Measurements from ENCODE around the gene PEX11G.

PEX11G gene

DNA sequence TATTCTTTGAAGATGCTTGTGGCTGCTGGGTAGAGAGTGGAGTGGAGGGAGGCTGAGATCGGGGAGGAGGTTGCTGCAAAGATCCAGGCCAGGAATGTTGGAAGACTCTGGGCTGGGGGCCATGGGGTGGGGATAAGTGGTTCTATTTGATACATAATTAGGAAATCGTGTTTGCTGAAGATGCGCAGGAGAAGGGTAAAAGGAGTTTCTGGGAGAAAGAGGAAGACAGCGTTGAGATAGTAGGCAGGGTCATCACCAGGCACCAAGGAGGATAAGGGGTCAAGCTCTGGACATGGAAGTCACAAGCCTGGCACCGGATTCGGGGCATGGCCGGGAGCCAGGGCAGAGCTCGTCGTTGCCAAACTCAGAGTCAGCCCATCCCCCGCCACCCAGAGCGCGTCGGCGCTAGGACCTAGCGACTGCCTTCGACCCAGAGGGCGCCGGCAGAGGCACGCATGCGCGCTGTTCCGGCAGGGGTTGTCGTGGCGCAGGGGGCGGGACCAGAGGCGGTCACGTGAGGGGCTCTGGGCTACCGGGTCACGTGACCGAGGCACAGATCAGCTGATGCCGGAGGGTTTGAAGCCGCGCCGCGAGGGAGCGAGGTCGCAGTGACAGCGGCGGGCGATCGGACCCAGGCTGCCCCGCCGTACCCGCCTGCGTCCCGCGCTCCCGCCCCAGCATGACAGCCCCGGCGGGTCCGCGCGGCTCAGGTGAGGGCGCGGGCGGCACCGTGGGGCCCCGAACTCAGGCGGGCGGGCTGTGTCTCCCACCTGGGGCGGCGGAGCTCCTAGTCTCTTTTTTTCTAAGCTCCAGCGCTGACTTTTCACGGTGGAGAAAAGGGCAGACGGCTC, 33.5 kb upstream of the PEX11G start, which contains the start of gene MCOLN1:
TSS of gene MCOLN1 (plus strand) at position 553 of the 851 bp plus-strand sequence. CDS start at position 680, 127 bp downstream.
- in situ Hi-C loops (cut with MboI; ENCODE audit: low sequenced_read_pairs) = no loop called here

GRCh38 chr19:7521551-7522071, 32.8 kb upstream of the PEX11G start:
- in situ Hi-C loops (cut with MboI; ENCODE audit: low sequenced_read_pairs) = no loop called here

DNA sequence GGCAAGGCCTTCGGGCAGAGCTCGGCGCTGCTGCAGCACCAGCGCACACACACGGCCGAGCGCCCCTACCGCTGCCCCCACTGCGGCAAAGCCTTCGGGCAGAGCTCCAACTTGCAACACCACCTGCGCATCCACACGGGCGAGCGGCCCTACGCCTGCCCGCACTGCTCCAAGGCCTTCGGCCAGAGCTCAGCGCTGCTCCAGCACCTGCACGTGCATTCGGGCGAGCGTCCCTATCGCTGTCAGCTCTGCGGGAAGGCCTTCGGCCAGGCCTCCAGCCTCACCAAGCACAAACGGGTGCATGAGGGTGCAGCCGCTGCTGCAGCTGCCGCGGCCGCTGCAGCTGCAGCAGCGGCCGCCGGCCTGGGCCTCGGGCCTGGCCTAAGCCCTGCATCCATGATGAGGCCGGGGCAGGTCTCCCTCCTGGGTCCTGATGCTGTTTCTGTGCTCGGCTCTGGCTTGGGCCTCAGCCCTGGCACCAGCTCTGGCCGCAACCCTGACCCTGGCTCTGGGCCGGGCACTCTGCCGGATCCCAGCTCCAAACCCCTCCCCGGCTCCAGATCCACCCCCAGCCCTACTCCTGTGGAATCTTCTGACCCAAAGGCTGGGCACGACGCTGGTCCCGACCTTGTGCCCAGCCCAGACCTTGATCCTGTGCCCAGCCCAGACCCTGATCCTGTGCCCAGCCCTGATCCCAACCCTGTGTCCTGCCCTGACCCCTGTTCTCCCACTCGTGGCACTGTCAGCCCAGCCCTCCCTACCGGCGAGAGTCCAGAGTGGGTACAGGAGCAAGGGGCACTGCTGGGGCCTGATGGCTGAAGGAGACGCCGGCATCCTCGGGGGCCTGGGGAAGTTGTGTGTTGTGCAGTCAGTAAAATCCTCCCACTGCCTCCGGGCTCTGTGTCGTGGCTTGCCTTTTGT, 31.6 kb upstream of the PEX11G start:
- in situ Hi-C loops (cut with MboI; ENCODE audit: low sequenced_read_pairs) = no loop called here

DNA sequence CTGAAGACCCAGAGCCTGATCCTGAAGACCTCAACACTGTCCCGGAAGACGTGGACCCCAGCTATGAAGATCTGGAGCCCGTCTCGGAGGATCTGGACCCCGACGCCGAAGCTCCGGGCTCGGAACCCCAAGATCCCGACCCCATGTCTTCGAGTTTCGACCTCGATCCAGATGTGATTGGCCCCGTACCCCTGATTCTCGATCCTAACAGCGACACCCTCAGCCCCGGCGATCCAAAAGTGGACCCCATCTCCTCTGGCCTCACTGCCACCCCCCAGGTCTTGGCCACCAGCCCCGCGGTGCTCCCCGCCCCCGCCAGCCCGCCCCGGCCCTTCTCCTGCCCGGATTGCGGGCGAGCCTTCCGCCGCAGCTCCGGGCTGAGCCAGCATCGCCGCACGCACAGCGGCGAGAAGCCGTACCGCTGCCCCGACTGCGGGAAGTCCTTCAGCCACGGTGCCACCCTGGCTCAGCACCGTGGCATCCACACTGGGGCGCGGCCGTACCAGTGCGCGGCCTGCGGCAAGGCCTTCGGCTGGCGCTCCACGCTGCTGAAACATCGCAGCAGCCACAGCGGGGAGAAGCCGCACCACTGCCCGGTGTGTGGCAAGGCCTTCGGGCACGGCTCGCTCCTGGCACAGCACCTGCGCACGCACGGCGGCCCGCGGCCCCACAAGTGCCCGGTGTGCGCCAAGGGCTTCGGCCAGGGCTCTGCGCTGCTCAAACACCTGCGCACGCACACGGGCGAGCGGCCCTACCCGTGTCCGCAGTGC, 30.7 kb upstream of the PEX11G start:
- in situ Hi-C loops (cut with MboI; ENCODE audit: low sequenced_read_pairs) = no loop called here

DNA sequence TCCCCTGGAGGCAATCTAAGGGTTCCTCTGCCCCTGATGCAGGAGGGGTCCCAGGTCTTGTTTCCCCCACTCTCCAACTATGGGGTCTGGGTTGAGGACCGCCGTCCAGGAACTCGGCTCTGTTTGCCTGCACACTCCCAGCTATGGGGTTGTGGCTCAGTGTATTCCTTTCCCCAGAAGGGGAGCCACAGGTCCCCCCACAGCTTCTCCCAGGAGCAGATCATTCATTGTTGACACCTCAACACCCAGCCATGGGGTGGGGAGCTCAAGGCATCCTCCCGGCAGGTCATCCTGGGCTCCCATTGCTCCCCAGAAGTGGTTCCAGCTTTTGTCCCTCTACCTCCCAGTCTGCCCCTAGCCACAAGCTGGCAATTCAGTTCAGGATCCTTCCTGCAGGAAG, 28.0 kb upstream of the PEX11G start:
- in situ Hi-C loops (cut with MboI; ENCODE audit: low sequenced_read_pairs) = no loop called here

- in situ Hi-C loops (cut with MboI; ENCODE audit: low sequenced_read_pairs) = no loop called here
These were observed 27.5 kb upstream of the PEX11G start for GRCh38 chr19:7516333-7516732.

GRCh38 chr19:7515645-7516151, 26.9 kb upstream of the PEX11G start, which contains the start of gene ZNF358:
Gene ZNF358 (plus strand): TSS chr19:7516103. CDS start chr19:7519243, 3,140 bp downstream.
- in situ Hi-C loops (cut with MboI; ENCODE audit: low sequenced_read_pairs) = no loop called here

DNA sequence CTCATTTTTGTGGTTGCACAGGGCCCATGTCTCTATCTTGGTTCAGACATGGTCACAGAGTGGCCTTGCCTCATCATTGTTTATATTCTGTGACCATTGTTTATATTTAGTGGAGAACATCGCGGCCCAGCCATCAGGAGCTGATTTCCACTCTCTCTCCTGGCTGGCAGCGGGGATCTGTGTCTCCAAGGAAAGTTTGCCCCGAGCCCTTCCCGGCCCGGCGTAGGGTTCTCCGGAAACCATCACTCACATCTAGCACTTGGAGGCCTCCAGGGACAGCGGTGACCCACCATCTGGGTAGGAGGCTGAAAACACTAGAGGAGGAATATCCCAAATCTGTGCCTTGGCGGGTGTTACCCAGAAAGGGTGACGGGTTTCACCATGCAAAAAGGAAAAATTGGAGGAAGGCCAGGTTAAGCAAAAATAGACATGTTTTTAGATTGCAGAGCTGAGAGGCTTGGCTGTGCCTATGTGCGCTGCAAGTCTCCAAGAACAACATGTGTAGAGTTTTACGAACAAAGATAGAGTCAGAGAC, 26.3 kb upstream of the PEX11G start:
- in situ Hi-C loops (cut with MboI; ENCODE audit: low sequenced_read_pairs) = no loop called here

GRCh38 chr19:7513809-7514642, 25.2 kb upstream of the PEX11G start:
- in situ Hi-C loops (cut with MboI; ENCODE audit: low sequenced_read_pairs) = no loop called here

DNA sequence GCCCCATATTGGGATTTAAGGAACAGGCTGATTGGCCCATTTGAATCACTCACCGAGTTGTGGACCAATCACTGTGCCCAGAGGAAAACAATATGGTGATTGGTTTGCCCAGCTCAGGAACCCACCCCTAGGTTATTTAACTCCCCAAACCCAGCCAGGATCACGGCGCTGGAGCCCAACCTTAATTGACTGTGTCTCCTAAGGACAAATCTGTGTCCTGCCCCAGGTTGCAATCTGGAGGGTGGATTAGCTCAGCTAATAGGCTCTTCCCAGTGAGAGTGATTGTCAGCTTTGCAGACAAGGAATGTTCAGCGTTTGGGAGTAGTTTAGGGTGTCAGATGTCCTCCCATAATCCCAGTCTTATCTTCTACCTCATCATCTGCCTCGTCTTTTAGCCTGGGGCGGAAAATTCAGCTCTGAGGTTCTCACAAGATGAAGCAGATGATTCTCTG, 23.6 kb upstream of the PEX11G start:
- in situ Hi-C loops (cut with MboI; ENCODE audit: low sequenced_read_pairs) = no loop called here

- in situ Hi-C loops (cut with MboI; ENCODE audit: low sequenced_read_pairs) = no loop called here
These were observed 20.8 kb upstream of the PEX11G start for GRCh38 chr19:7509625-7510024.

DNA sequence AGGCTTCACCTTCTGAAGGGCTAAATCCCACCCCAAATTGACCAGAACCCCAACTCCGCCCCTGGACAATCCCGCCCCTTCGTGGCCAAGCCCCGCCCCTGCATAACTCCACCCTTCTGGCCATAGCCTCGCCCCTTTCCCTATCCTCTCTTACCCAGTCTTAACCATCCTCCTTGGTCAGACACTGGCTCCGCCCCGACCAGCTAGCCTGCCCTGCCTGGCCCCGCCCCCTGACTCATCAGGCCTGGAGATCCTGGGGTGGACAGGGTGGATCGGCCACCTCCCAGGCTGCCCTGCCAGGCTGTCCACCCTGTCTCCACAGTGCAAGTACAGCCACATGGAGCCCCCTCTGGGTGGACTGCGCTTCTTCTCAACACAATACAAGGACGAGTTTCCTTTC, 19.0 kb upstream of the PEX11G start:
- in situ Hi-C loops (cut with MboI; ENCODE audit: low sequenced_read_pairs) = no loop called here

GRCh38 chr19:7506385-7507328, 17.8 kb upstream of the PEX11G start:
- in situ Hi-C loops (cut with MboI; ENCODE audit: low sequenced_read_pairs) = no loop called here

DNA sequence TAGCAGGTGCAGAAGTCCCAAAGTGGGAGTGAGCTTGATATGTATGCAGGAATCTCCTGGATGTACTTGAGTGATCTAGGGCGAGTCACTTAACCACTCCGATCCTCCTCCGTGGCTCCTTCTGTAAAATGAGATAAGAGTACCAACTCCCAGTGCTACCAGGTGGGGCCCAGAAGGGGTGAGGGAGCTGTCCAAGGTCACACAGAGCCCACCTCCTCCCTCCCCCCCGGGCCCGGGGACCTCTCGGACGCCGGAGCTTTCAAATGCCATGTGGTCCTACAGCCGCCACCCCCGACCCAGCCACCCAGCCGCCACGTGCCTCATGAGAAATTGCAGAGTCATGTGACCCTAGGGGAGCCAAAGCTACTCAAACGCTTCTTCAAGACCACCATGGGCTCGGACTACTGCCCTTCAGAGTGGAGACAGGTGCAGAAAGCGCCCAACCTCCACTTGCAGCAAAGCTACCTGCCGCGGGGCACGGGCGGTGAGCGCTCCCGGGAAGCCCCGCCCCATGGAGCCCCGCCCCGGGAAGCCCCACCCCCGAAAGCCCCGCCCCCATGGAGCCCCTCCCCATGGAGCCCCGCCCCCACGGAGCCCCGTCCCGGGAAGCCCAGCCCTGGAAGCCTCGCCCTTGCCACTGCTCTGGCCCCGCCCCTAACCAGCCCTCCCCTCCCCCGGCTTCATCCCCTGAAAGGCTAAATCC, 17.0 kb upstream of the PEX11G start:
- in situ Hi-C loops (cut with MboI; ENCODE audit: low sequenced_read_pairs) = no loop called here

DNA sequence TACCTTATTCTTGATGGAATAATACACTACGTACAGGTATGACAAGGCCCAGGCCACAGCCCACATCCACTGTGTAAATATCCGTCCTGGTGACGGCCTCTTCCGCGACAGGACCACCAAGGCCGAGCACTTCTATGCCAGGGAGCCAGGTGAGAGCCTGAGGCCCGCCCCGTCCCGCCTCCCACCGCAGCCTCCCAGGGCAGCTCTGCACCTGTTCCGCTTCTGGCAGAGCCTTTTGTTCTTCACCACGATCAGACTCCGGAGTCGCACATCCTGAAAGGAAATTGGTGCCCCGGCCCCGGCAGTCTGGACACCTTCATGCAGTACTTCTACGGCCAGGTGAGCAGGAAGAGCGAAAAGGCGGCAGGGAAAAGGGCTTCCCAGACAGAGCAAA, 16.4 kb upstream of the PEX11G start:
- in situ Hi-C loops (cut with MboI; ENCODE audit: low sequenced_read_pairs) = no loop called here

DNA sequence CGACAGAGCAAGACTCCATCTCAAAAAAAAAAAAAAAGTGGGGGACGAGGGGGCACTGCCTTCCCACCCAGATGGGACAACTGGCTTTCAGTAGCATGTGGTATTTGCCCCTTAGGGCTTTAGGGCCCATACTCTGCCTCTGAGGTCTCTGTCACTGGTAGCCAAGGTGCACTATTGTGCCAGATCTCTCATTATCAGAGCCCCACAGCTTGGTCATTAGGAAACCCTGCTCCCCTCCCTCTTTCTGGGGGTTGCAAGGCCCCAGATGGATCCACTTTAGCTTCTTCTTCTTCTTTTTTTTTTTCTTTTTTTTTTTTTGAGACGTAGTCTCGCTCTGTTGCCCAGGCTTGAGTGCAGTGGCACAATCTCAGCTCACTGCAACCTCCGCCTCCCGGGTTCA, 15.8 kb upstream of the PEX11G start:
- in situ Hi-C loops (cut with MboI; ENCODE audit: low sequenced_read_pairs) = no loop called here

GRCh38 chr19:7502552-7502951, 13.7 kb upstream of the PEX11G start:
- in situ Hi-C loops (cut with MboI; ENCODE audit: low sequenced_read_pairs) = no loop called here
